KMS-11 (cell line): ENCODE data around the gene PRRC2C.

ENCODE experiments used
- H2AFZ ChIP-seq: fragments of 200-600 bp; sonication (generic); 2 replicates; pipeline ENCODE4 v1.6.1; 2016; ENCODE audit warnings: antibody characterized with exemption, mixed run types, low read depth
- H3K27ac ChIP-seq: fragments of 200-600 bp; sonication (generic); 2 replicates; pipeline ENCODE4 v1.6.1; 2016; ENCODE audit warnings: mild to moderate bottlenecking, mixed run types
- H3K27me3 ChIP-seq: fragments of 200-600 bp; sonication (generic); 2 replicates; pipeline ENCODE4 v1.6.1; 2017; ENCODE audit warnings: mild to moderate bottlenecking, low read depth, mixed run types, moderate library complexity; ENCODE audit not compliant: insufficient read depth
- H3K36me3 ChIP-seq: fragments of 200-600 bp; sonication (generic); 2 replicates; pipeline ENCODE4 v1.6.1; 2017; ENCODE audit warnings: mild to moderate bottlenecking, mixed run types; ENCODE audit not compliant: insufficient read depth
- H3K4me1 ChIP-seq: fragments of 200-600 bp; sonication (generic); 2 replicates; pipeline ENCODE4 v1.6.1; 2016; ENCODE audit warnings: mild to moderate bottlenecking, low read depth, mixed run types; ENCODE audit not compliant: poor library complexity, severe bottlenecking
- H3K4me2 ChIP-seq: fragments of 200-600 bp; sonication (generic); 2 replicates; pipeline ENCODE4 v1.7.0; 2016; ENCODE audit warnings: mild to moderate bottlenecking, mixed run types
- H3K4me3 ChIP-seq: fragments of 200-600 bp; sonication (generic); IDR thresholded peaks from 2 replicates; pipeline ENCODE4 v1.6.1; 2017; ENCODE audit warnings: low read depth, low read length, mixed read lengths; ENCODE audit not compliant: insufficient read depth
- H3K79me2 ChIP-seq: fragments of 200-600 bp; sonication (generic); 2 replicates; pipeline ENCODE4 v1.6.1; 2016; ENCODE audit warnings: low read depth, mixed run types; ENCODE audit not compliant: insufficient read depth
- H3K9ac ChIP-seq: fragments of 200-600 bp; sonication (generic); 2 replicates; pipeline ENCODE4 v1.6.1; 2016; ENCODE audit warnings: mild to moderate bottlenecking, mixed run types
- H4K20me1 ChIP-seq: fragments of 200-600 bp; sonication (generic); 2 replicates; pipeline ENCODE4 v1.6.1; 2016; ENCODE audit warnings: mild to moderate bottlenecking, mixed run types; ENCODE audit not compliant: insufficient read depth
- TF ChIP-seq, protein P1 (sequence below): fragments of 200-600 bp; sonication (generic); conservative IDR thresholded peaks from 2 replicates; pipeline ENCODE4 v1.6.1; 2017; ENCODE audit warnings: low read depth, mild to moderate bottlenecking, antibody characterized with exemption, low read length, moderate library complexity, mixed read lengths

Gene PRRC2C

DNA sequence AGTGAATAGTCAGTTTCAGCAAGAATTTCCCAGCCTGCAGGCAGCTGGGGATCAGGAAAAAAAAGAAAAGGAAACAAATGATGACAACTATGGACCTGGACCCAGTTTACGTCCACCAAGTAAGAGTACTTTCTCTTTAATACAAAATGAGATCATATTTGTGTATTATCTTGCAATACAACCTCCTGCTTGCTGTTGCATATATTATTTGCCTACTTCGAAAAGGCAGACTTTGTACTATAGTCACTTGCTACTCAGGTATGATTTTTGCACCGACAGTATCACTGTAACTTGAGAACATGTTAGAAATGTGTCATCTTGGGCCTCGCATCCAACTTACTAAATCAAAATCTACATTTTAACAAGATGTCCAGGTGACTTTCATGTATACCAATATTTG is 30.4 kb downstream of the PRRC2C start:
- Histone ChIP-seq H4K20me1 (peaks cover 34% of the 10 kb centered on the region), H3K27ac (no peak overlapping the region), H3K79me2 (peaks cover 68% of the 10 kb centered on the region), H3K4me3 (no peak overlapping the region), H3K4me1 (peaks cover 44% of the 10 kb centered on the region), H3K27me3 (no peaks in the 10 kb centered on the region), H3K9ac (no peak overlapping the region), H3K36me3 (peaks cover 8% of the 10 kb centered on the region; the same call in 1 of the 2 replicates), H3K4me2 (no peak overlapping the region), H2AFZ (no peak overlapping the region)
- TF ChIP-seq, protein P1, sequence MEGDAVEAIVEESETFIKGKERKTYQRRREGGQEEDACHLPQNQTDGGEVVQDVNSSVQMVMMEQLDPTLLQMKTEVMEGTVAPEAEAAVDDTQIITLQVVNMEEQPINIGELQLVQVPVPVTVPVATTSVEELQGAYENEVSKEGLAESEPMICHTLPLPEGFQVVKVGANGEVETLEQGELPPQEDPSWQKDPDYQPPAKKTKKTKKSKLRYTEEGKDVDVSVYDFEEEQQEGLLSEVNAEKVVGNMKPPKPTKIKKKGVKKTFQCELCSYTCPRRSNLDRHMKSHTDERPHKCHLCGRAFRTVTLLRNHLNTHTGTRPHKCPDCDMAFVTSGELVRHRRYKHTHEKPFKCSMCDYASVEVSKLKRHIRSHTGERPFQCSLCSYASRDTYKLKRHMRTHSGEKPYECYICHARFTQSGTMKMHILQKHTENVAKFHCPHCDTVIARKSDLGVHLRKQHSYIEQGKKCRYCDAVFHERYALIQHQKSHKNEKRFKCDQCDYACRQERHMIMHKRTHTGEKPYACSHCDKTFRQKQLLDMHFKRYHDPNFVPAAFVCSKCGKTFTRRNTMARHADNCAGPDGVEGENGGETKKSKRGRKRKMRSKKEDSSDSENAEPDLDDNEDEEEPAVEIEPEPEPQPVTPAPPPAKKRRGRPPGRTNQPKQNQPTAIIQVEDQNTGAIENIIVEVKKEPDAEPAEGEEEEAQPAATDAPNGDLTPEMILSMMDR = no peak

DNA sequence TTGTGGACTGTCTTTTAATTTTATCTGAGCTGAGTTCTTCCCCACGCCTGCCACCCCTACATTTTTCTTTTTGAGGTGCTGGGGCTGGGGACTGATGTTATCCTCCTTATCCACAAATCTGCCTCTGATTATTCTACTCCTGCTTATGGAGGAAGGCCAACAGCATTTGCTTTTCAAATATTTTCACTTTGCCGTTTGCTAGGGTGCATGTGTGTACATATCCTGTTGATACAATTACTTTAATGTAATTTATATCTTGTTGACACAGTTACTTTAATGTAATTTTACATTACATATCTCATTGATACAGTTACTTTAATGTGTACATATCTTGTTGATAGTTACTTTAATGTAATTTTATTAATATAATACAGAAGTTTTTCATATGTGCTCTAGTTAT is 36.2 kb downstream of the PRRC2C start:
- Histone ChIP-seq H3K36me3 (peaks cover 14% of the 10 kb centered on the region; the same call in 1 of the 2 replicates), H2AFZ (no peak overlapping the region), H3K27me3 (no peaks in the 10 kb centered on the region), H3K9ac (no peak overlapping the region), H3K4me3 (no peak overlapping the region), H3K4me2 (no peak overlapping the region), H3K4me1 (peaks cover 7% of the 10 kb centered on the region), H4K20me1 (no peaks in the 10 kb centered on the region; the same call in 1 of the 2 replicates), H3K27ac (no peak overlapping the region), H3K79me2 (peaks cover 15% of the 10 kb centered on the region; the same call in 1 of the 2 replicates)
- TF ChIP-seq, protein P1 = no peak

DNA sequence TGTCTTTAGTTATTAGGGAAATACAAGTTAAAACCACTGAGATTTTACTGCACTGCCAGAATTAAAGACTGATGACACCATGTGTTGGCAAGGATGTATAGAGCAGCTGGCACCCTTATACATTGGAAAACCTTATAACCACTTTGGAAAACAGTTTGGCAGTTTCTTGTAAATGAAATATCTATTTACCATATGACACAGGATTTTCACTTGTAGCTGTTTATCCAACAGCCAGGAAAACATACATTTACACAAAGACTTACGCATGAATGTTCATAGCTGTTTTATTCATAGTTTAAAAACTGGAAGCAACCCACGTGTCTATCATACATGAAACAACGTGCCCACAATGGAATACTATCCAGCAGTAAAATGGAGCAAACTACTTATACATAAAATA is 45.3 kb downstream of the PRRC2C start:
- Histone ChIP-seq H4K20me1 (no peaks in the 10 kb centered on the region; the same call in 1 of the 2 replicates), H3K79me2 (no peaks in the 10 kb centered on the region; the same call in 1 of the 2 replicates), H3K27ac (no peak overlapping the region), H3K9ac (no peak overlapping the region), H3K27me3 (no peaks in the 10 kb centered on the region), H3K4me3 (no peak overlapping the region), H3K36me3 (peaks cover 47% of the 10 kb centered on the region; the same call in 1 of the 2 replicates), H3K4me1 (no peaks in the 10 kb centered on the region), H3K4me2 (no peak overlapping the region), H2AFZ (no peak overlapping the region)
- TF ChIP-seq, protein P1 = no peak

DNA sequence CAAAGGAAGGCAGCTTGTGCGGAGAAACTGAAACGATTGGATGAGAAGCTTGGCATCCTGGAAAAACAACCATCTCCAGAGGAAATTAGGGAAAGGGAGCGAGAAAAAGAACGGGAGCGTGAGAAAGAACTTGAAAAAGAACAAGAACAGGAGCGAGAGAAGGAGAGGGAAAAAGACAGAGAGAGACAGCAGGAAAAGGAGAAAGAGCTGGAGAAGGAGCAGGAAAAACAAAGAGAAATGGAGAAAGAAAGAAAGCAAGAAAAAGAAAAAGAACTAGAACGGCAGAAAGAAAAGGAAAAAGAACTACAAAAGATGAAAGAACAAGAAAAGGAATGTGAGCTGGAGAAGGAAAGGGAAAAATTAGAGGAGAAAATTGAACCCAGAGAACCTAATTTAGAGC is 47.2 kb downstream of the PRRC2C start:
- H3K4me2 ChIP-seq = no peak overlapping the region
- H4K20me1 ChIP-seq = peaks cover 6% of the 10 kb centered on the region; the same call in 1 of the 2 replicates
- H3K36me3 ChIP-seq = peaks cover 63% of the 10 kb centered on the region; the same call in 1 of the 2 replicates
- H3K9ac ChIP-seq = no peak overlapping the region
- no peak overlapping the region for H2AFZ ChIP-seq
- H3K27me3 ChIP-seq = no peaks in the 10 kb centered on the region
- no peak overlapping the region for H3K27ac ChIP-seq
- H3K4me3 ChIP-seq = no peak overlapping the region
- H3K79me2 ChIP-seq = peaks cover 8% of the 10 kb centered on the region; the same call in 1 of the 2 replicates
- no peaks in the 10 kb centered on the region for H3K4me1 ChIP-seq
- TF ChIP-seq, protein P1 = no peak
